ENCODE measurements around the gene LNP1. TPM values are rescaled to one million over a fixed set of nuclear protein-coding genes. Genes with fewer than 3 reads are reported as not detected.
"Not testable (repeated sequence)": the region's sequence is repeated elsewhere in the genome, so short reads cannot be mapped to it uniquely, and the experiment has no call there.

The LNP1 gene, protein sequence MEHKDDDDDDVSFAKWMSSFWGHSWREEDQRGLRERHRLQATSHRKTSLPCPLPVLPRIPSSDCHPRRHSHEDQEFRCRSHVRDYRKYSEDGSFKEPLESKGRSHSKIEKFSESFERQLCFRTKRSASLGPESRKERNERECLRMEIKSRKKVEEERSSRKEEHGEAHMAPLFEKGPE
- total RNA-seq: 1 to 10 TPM; 2.6 to 3.3 (median 2.7) TPM

- TF ChIP-seq POLR2AphosphoS5 (IDR thresholded peaks at IDR 0.05) (peak; percentile 78 to 84 (median 82)), POLR2A (IDR thresholded peaks at IDR 0.05) (no peak)
- TF ChIP-seq, protein P1, sequence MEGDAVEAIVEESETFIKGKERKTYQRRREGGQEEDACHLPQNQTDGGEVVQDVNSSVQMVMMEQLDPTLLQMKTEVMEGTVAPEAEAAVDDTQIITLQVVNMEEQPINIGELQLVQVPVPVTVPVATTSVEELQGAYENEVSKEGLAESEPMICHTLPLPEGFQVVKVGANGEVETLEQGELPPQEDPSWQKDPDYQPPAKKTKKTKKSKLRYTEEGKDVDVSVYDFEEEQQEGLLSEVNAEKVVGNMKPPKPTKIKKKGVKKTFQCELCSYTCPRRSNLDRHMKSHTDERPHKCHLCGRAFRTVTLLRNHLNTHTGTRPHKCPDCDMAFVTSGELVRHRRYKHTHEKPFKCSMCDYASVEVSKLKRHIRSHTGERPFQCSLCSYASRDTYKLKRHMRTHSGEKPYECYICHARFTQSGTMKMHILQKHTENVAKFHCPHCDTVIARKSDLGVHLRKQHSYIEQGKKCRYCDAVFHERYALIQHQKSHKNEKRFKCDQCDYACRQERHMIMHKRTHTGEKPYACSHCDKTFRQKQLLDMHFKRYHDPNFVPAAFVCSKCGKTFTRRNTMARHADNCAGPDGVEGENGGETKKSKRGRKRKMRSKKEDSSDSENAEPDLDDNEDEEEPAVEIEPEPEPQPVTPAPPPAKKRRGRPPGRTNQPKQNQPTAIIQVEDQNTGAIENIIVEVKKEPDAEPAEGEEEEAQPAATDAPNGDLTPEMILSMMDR (IDR thresholded peaks at IDR 0.05): no peak
- H3K36me3 ChIP-seq: no peaks in the 10 kb centered on the region
- intact Hi-C loops (cut with DNase I; ENCODE audit: low total_unique reads): no loop called here
- no peaks in the 10 kb centered on the region for H3K9me3 ChIP-seq
- peak within 1 kb of the TSS; percentile 97 to 99 (median 98) for H3K4me3 ChIP-seq
- H3K4me1 ChIP-seq: peaks cover 0 to 21% of the 10 kb centered on the region in 2 donors
- no peaks in the 10 kb centered on the region for H3K27me3 ChIP-seq
- H3K27ac ChIP-seq: peak within 1 kb of the TSS; percentile 88 to 93
- peak; percentile 93 to 97 for DNase-seq (ENCODE audit: low spot score in 2 of 2)
Measured at GRCh38 chr3:100400780-100401673, at the start of gene LNP1, which contains the start of gene TOMM70. LNP1 (plus strand) TSS chr3:100401539; CDS start chr3:100429730, 28,191 bp downstream. TOMM70 (minus strand) TSS chr3:100401089; CDS start chr3:100400949, 140 bp downstream.

DNA sequence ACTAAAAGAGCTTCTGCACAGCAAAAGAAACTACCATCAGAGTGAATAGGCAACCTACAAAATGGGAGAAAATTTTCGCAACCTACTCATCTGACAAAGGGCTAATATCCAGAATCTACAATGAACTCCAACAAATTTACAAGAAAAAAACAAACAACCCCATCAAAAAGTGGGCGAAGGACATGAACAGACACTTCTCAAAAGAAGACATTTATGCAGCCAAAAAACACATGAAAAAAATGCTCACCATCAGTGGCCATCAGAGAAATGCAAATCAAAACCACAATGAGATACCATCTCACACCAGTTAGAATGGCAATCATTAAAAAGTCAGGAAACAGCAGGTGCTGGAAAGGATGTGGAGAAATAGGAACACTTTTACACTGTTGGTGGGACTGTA lies 49.6 kb upstream of the LNP1 start:
- H3K36me3 ChIP-seq; H3K27ac ChIP-seq; H3K4me1 ChIP-seq; intact Hi-C loops (cut with DNase I; ENCODE audit: low total_unique reads); H3K9me3 ChIP-seq; DNase-seq (ENCODE audit: low spot score in 2 of 2); H3K4me3 ChIP-seq; H3K27me3 ChIP-seq: not testable (repeated sequence)

- no peaks in the 10 kb centered on the region for H3K27me3 ChIP-seq
- H3K4me3 ChIP-seq: no peak overlapping the region
- no peak for TF ChIP-seq POLR2AphosphoS5 (IDR thresholded peaks at IDR 0.05)
- TF ChIP-seq, protein P1 (IDR thresholded peaks at IDR 0.05): no peak
- no peak for TF ChIP-seq POLR2A (IDR thresholded peaks at IDR 0.05)
- peaks cover 9% of the 10 kb centered on the region for H3K36me3 ChIP-seq
- no peak overlapping the region for H3K27ac ChIP-seq
- H3K9me3 ChIP-seq: no peaks in the 10 kb centered on the region
- intact Hi-C loops (cut with DNase I; ENCODE audit: low total_unique reads): no loop called here
- no peak for DNase-seq (ENCODE audit: low spot score in 2 of 2)
- H3K4me1 ChIP-seq: no peaks in the 10 kb centered on the region
Measured at GRCh38 chr3:100352296-100353231, 48.8 kb upstream of the LNP1 start.

DNA sequence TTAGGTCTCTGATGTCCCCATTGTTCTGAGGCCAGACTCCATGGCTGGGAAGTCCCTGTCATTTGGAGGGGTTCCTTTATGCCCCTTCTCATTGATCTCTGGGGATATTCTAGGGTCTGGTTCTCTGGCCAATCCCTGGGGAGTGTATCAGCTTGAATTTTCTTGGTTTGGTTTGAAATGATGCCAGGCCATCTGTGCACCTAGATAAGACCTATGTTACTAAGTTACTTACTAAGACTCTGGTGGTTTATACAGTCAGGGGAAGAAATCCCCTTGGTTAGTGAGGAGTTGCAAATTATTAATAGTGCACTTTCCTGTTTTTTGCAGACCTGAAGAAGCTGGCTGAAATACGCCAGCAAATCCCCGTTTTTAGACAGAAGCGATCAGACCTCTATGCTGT lies 46.5 kb upstream of the LNP1 start:
- Histone ChIP-seq H3K27me3 (no peaks in the 10 kb centered on the region), H3K9me3 (no peaks in the 10 kb centered on the region), H3K27ac (no peak overlapping the region), H3K4me1 (no peaks in the 10 kb centered on the region), H3K36me3 (peaks cover 3% of the 10 kb centered on the region), H3K4me3 (no peak overlapping the region)
- intact Hi-C loops (cut with DNase I; ENCODE audit: low total_unique reads): no loop called here
- TF ChIP-seq POLR2A (IDR thresholded peaks at IDR 0.05): no peak
- TF ChIP-seq, protein P1 (IDR thresholded peaks at IDR 0.05): no peak
- no peak for TF ChIP-seq POLR2AphosphoS5 (IDR thresholded peaks at IDR 0.05)
- DNase-seq (ENCODE audit: low spot score in 2 of 2): no peak

DNA sequence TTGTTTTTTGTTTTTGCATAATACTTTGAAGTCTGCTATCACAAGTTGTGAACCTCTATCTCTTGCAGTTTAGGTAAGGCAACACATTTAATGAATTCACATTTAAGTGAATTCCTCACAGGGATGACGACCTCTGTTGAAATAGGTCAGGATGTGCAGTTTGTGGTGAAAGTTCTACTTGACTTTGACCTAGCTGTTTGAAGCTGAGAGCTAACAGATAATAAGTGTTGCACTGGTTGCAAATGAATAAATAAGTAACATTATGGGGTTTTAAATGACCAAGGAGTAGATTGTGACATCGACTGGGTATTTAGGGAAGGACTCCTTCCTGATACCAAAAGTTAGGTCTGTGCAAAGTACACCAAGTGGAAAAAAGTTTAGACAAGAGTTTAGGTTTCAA lies 42.9 kb upstream of the LNP1 start:
- H3K4me1 ChIP-seq: no peaks in the 10 kb centered on the region
- no peak overlapping the region for H3K27ac ChIP-seq
- peaks cover 0 to 3% of the 10 kb centered on the region in 2 donors for H3K9me3 ChIP-seq
- no peak for DNase-seq (ENCODE audit: low spot score in 2 of 2)
- no peaks in the 10 kb centered on the region for H3K36me3 ChIP-seq
- no peak for TF ChIP-seq POLR2A (IDR thresholded peaks at IDR 0.05)
- TF ChIP-seq POLR2AphosphoS5 (IDR thresholded peaks at IDR 0.05): no peak
- TF ChIP-seq, protein P1 (IDR thresholded peaks at IDR 0.05): no peak
- H3K4me3 ChIP-seq: no peak overlapping the region
- no peaks in the 10 kb centered on the region for H3K27me3 ChIP-seq
- intact Hi-C loops (cut with DNase I; ENCODE audit: low total_unique reads): no loop called here
